HG02884 (cell line): ENCODE results near the gene TYSND1.
"Not testable (repeated sequence)": the region's sequence is repeated elsewhere in the genome, so short reads cannot be mapped to it uniquely, and the experiment has no call there.

Source experiments
- ATAC-seq: cut with Tn5 transposase; IDR thresholded peaks from one replicate; pipeline ENCODE4 v1.9.1; 2021; ENCODE audit warnings: mild to moderate bottlenecking, moderate library complexity; ENCODE audit not compliant: unreplicated experiment

Gene TYSND1, protein sequence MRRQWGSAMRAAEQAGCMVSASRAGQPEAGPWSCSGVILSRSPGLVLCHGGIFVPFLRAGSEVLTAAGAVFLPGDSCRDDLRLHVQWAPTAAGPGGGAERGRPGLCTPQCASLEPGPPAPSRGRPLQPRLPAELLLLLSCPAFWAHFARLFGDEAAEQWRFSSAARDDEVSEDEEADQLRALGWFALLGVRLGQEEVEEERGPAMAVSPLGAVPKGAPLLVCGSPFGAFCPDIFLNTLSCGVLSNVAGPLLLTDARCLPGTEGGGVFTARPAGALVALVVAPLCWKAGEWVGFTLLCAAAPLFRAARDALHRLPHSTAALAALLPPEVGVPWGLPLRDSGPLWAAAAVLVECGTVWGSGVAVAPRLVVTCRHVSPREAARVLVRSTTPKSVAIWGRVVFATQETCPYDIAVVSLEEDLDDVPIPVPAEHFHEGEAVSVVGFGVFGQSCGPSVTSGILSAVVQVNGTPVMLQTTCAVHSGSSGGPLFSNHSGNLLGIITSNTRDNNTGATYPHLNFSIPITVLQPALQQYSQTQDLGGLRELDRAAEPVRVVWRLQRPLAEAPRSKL

DNA sequence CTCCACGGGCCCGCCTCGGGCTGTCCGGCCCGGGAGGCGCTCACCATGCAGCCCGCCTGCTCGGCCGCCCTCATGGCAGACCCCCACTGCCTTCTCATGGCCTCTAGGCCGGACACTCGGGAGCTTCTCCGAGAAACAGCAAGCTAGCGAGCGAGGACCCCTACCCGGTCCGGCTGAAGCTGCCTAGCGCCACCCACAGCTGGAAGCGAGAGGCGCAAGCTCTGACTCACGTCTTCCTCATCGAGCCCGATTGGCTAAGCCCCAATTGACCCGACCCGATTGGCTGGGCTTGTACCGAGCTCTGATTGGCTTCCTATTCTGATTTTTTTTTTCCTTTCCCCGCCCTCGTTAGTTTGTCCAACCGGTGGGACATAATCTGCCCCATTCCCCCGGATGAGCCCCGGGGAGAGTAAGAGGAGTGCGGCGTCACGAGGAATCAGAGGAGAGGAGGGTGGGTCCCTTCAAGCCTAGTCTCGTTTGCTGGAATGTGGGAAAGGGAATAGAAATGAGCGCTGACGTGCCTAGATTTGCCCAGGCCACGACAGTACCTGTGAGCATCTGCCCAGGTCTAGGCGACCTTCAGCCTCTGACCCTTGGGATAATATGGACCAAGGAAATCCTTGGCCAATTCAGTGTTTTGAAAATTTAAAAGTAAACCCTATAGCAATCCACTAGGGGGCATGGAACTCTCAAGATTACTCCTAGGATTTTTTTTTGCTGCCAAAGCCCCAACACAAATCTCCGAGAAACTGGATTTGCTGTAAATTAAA, at the start of gene TYSND1:
TSS of gene TYSND1 (minus strand) at position 212 of the 770 bp plus-strand sequence. CDS start at position 98, 114 bp downstream.
- peak; percentile 88 for ATAC-seq

DNA sequence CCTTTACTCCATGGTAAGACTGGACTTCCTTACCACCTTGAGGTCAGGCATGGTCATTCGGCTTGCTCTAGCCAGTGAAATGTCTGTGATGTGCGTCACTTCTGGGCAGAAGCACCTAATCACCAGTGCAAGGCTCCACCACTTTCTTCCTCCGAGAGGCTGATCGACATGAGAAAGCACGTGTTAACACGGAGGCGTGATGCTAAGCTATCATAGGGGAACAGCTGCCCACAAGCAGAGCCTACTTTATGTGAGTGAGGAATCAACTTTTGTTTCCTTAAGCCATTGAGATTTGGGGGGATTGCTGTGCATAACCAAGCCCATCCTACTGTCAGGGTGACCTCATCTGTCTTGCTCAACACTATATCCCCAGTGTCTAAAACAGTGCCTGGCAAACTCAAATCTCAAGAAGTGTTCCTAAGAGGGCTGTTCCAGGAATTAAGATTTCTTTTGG, 46.9 kb upstream of the TYSND1 start:
- no peak for ATAC-seq

DNA sequence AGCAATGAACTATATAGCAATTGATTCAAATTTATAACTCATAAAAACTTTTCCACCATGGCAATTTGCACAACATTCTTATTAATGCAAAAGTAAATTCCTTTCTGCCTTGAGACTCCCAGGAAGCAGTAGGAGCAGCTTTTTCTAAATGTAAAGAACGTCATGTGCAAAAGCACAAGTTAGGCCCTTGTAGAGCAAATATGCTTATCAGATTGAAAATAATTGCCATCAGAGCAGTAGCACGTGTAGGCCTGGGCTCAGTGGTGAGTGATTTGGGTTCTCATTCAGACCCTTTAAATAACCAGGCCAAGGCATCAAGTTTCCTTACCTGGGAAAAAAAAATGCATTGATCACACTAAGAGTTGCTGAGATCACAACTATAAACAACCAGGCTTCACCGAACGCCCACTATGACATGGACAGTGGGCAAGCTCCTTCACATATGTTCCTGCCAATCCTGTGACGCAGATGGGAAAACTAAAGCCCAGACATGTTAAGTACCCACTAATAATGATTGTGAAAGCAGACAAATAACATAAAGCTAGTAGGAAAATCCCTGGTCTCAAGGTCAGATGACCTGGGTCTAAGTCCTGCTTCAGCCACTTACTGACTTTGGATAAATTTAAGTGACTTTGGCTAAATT, 45.9 kb upstream of the TYSND1 start:
- no peak for ATAC-seq

DNA sequence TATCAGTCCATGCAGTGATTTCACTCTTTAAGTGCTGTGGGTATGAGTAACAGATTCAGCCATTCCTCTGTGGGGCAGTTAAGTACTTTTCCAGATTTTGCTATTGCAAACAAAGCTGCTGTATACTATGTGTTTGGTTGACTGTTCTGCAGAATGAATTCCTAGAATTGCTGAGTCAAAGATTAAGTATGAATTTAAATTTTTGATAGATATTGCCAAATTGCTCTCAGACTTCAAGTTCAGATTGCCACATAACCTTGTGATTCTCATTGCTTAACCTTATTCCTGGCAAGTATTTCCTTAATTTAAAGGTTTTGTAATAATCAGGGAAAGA, 45.4 kb upstream of the TYSND1 start:
- ATAC-seq, result no peak

DNA sequence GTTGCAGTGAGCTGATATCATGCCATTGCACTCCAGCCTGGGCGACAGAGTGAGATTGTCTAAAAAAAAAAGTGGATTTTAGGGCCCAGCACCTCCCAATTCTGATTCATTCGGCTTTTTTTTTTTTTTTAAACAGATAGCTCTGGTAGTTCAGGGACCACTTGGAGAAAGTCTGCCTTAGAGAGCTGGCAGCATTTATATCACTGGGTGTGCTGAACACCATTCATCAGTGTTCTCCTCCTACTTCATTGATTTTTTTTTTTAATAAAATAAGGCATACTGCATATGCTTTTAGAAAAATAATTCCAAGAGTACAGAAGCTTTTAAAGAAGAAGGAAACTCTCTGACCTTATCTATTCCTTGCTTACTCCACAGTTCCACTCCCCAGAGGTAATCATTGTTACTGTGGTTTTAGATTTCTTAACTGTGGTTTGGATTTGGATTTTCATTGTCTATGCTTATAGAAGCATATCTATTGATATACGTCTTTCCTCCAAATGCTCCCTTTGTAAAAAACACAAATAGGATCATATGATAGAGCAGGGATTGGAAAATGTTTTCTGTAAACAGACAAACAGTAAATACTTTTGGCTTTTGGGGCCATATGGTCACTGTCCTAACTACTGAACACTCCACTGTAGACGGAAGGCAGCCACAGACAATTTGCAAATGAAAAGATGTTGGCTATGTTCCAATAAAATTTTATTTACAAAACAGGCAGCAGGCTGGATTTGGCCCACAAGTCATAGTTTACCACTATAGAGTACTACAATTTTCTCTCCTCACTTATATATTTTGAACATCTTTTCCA, 44.9 kb upstream of the TYSND1 start:
- no peak for ATAC-seq

DNA sequence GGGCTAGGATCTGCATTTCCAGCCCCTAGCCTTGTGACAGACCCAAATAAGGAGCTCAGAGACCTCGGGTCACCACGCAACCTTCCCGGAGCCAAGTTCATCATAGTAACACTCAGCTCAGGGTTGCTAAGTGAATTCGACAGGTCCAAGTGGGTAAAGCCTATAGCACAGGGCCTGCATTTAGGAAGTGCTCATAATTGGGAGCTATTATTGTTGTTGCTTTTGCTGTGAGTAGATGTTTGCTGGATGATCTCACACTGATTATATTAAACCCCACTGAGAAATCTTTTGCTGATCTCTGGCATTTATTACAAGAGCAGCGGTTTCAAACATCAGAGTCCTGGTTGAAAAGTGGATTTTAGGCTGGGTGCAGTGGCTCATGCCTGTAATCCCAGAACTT, 44.1 kb upstream of the TYSND1 start:
- no peak for ATAC-seq

DNA sequence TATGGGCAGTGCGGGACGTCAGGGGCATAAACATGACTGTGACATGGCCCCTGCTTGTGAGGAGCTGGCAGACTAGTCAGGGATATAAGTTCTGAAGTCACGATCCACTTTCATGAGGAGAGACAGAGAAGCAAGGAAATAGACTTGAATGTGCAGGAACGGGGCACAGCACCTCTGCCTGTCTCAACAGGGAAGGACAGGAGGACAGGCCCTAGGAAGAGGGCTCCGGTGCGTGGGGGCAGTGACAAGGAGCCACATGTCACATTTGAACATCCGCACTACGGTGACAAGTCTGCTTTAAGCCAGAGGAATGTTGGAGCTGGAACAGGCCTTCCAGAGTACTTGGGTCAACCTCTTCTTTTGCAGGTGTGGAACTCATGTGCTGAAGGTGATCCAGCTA, 43.6 kb upstream of the TYSND1 start:
- no peak for ATAC-seq

DNA sequence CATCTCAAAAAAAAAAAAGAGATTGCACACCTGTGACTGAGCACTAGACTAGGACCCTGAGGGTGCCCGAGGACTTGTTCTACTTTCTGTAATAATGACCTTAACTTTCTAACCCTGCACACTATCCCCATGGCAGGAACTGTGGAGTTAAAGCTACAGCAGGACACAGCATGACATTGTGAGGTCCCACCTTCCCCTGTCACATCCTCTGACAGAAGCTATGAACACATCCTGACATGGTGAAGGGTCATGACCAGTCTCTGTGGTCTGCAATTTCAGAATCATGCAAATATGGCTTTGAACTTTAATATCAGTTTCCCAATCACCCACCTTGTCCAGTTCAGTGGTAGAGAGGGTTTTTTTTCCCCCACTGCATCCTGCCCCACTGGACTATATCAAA, 42.3 kb upstream of the TYSND1 start:
- no peak for ATAC-seq

DNA sequence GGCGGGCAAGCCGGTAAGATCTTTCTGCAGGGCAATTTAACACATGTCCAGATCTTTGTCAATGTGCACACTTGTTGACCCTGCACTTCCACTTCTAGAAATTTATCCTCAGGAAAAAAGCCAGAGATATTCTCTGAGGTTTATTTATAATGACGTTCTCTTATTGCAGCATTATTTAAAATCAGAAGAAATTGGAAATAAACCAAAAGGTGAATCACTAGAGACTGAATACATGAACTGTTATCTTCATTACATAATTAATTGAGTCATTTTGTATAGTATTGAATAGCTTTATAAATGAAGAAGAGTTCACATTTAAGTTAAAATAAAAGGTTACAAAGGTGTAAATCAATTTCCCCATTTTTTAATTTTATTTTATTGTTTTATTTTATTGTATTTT, 40.1 kb upstream of the TYSND1 start:
- ATAC-seq, result no peak

DNA sequence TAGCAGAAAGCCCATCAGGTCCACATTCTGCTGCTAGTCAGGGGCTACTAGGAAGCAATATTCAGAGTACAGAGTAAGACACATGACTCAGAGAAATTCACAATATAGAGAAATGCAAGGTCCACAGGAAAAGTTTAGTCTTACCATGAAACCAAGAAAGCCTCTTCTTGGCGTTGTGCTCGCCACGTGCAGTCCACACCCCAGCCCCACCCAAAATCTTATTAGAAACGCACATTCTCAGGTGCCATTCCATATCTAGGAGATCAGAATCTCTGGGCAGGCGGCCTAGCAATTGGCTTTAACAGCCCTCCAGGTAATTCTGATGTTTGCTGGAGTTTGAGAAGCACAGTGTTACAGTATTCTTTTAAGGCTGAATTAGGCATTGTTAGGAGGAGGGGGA, 39.6 kb upstream of the TYSND1 start:
- ATAC-seq, result no peak

DNA sequence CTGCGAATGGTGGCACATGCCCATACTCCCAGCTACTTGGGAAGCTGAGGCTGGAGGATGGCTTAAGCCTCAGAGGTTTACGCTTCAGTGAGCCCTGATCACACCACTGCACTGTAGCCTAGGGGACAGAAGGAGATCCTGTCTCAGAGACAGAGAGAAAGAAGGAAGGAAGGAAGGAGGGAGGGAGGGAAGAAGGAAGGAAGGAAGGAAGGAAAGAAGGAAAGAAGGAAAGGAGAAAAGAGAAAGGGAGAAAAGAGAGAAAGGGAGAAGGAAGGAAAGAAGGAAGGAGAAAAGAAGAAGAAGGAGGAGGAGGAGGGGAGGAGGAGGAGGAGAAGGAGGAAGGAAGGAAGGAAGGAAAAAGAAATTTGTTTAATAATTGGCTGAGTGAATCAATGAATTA, 36.8 kb upstream of the TYSND1 start:
- no peak for ATAC-seq

DNA sequence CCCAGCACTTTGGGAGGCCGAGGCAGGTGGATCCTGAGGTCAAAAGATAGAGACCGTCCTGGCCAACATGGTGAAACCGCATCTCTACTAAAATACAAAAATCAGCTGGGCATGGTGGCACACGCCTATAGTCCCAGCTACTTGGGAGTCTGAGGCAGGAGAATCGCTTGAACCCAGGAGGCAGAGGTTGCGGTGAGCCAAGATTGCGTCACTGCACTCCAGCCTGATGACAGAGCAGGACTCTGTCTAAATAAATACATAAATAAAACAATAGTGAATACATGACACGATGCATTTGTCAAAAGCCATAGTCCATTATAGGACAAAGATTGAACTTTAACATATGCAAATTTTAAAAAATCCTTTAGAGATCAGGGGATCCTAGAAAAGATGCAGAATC, 32.7 kb upstream of the TYSND1 start:
- ATAC-seq, result not testable (repeated sequence)

DNA sequence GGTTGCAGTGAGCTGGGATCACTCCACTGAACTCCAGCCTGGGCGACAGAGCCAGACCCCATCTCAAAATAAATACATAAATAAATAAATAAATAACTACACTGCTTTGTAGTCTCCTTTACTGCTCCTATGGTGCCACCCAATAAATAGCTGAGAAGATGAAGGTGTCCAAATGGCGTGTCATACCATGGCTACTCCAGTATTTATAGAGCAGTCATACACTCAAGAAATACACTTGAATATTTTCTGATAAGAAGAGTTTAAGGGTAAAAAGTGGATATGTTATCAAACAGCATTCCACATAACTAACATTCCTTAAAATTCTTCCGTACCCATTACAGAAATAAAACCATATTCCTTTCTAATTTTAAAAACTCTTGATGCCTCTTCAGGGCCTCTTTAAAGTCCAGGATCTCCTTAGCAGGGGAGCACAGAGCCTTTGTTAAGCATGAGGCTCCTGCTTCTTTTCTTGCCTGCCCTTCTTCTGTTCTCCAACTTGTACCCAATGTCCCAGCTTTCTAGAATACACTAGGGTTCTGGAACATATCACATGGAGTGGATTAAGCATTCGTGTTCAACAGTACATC, 31.7 kb upstream of the TYSND1 start:
- no peak for ATAC-seq

DNA sequence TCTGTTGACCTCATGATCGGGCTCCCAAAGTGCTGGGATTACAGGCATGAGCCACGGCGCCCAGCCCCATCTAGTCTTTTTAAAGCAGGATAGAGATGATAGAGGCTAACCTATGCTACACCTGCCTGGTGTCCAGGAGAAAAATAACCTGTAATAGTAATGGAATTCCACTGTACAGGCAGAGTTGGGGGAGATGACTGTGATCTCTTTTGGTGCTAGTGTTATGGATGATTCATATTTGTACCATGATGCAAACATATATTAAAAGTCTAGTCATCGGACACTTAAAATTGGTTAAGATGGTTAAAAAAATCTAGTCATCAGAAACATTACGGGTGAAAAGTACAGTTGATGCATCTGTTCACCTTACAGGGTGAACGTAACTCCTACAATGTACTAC, 29.9 kb upstream of the TYSND1 start:
- no peak for ATAC-seq

DNA sequence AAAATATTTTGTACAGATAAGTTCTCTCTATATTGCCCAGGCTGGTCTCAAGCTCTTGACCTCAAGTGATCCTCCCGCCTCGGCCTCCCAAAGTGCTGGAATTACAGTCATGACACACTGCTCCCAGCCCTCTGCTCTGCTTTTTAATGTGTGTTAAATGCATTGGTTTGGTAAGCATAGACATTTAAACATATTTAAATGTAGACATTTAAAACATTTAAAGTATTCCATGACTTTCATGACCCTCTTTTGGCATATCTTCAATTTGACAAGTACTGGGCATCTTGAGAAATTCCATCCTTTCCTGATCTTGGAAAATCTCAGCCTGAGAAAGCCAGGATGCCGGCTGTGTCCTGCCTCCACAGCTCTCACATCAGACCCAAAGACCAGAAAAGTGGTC, 29.0 kb upstream of the TYSND1 start:
- ATAC-seq, result no peak

DNA sequence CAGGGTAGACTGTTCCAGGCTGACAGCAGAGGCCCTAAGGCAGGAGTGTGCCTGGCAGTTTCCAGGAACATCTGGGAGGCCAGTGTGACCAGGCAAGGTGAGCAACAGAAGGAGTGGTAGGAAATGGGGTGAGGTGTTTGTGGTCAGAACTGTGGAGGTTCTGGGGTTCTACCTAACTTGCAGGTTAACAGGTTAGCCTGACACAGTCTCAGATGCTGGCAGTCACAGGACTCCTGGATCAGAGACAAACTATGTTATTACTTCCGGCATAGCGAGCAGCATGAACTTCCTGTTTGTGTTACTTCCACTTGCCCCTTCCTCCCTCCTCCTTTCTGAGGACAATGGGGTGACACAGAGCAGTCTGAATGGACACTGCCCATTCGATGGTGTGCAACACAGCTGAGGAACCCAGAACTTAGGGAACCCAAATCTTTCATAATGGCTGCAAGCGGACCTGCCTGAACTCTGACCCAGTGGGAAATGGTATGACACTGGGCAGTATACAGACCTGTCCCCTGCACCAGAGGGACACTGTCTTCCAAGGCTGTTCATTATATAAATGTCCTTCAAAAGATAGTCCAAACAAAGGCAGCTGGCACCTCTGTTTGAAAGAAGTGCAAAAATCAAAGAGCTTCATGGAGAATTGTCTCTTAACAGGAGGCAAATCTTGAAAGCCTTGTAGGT, 27.7 kb upstream of the TYSND1 start:
- ATAC-seq, result no peak

DNA sequence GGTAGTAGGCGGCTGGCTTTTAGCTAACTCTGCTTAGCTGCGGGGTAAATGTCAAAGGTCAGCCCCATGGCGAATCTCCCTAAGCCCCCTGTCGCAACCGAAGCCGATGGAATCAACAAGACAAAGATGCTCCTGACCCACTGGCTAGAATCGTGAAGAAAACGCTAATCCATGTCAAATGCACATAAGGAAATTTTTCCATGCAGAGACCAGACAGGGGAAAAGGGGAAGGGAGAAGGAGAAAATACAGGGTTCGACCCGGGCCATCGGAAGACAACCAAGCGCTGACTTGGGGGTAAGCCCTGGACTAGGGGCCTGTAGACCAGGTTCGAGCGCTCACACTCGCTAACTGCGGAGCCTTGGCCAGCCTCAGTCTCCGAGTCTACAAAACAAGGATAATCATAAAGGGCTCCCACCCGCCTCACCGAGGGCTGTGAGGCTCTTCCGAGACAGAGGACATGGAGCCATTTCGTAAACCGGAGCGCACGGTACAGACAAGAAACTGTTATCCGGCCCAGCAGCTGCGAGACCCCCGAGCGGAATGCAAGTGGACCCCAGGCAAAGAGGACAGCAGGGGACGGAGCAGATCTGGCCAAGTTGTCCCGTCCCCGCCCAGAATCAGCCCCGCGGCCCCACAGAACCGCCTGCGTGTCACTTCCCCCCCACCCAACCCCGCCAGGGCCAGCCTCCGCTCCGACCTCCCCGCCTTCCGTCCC, 23.3 kb upstream of the TYSND1 start:
- ATAC-seq, result no peak

DNA sequence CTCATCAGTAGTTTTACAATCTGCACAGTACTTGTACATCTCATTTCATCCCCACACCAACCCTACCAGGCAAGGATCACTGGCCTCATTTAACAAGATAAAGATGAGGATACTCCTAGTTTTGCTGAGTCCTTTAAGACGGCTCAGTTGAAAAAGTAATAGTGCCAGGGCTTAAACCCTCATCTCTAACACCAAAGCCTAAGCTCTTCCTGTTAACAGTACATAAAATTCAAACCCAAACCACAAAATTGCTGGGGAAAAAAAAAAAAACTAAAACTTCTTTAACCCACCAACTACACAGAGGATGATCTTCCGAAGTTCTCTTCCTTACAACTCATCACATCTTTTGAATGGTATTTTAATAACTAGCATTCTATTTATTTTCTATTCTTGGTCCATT, 22.5 kb upstream of the TYSND1 start:
- ATAC-seq, result no peak

DNA sequence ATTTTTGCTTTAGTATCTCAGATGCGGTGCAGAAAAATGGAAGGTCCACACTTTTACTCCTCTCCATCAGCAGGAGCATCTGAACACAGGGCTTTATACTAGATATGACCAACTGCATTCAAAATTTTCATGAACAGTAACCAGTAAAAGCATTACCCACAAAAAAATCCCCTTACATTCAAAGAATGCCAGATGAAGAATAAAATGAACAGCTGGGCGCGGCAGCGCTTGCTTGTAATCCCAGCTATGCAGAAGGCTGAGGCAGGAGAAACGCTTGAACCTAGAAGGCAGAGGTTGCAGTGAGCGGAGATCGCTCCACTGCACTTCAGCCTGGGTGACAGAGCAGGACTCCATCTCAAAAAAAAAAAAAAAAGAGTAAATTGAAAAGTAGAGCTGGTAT, 20.7 kb upstream of the TYSND1 start:
- no peak for ATAC-seq
